Subcutaneous preadipocyte (primary cell): Measurements from ENCODE around the gene TMEM225B. TPM values are rescaled to one million over a fixed set of nuclear protein-coding genes. Genes with fewer than 3 reads are reported as not detected.

Experiments
- total RNA-seq: library from RNA; depleted of rRNA; stranded (reverse); fragments of >200 nt; gene quantifications from 2 replicates; pipeline ENCODE4 v1.2.3, GENCODE V29; 2012

Gene TMEM225B
- total RNA-seq: 0.39 and 0.73 TPM in 2 replicates

GRCh38 chr7:99597762-99598501, at the start of gene TMEM225B:
TMEM225B (plus strand) TSS chr7:99598267; CDS start chr7:99604389, 6,122 bp downstream.

GRCh38 chr7:99551767-99552463, 46.2 kb upstream of the TMEM225B start, which contains the start of gene FAM200A:
FAM200A (minus strand) TSS chr7:99552114; CDS start chr7:99548407, 3,707 bp downstream.

DNA sequence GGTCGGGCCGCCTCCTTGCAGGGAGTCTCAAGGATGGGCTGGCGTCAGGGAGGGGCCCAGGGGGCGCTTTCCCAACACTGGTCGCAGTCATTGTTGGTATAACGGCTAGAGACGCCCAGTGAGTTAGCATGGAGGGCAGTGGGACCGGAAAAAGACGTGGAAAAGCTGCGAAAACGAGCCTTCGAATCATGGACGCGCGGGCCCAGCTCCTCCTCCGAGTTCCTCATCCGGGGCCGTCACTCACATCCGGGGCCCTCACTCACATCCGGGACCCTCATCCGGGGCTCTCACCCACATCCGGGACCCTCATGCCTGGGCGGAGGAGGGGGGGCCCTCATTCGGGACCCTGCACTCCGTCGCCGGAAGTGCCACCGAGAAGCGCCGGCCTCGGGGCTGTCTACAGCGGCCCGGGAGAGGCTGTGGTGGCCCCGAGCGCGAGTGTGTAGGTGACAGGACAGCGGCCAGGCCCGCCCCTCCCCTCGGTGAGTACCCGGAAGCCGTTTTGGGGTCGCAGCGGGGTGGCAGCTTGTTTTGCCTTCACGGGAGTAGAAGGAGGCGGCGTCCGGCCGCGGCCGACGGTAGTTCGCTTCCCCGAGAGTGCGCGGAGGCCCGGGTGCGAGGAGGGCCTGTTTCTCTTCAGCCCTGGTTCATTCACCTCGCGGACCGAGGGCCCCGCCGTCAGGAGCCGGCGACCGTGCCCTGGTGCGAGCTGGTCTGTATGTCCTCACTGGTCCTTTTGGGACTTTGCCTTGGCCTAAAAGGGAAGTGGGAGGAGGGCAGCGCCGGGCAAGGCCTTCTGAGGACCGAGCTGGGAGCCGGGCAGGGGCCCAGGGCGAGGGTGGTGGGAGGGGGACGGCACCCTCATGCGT, 39.5 kb upstream of the TMEM225B start, which contains the start of gene ZNF655:
Gene ZNF655 (plus strand): TSS at position 337 of the 869 bp plus-strand sequence. CDS start 1,918 bp downstream, outside the sequence.

DNA sequence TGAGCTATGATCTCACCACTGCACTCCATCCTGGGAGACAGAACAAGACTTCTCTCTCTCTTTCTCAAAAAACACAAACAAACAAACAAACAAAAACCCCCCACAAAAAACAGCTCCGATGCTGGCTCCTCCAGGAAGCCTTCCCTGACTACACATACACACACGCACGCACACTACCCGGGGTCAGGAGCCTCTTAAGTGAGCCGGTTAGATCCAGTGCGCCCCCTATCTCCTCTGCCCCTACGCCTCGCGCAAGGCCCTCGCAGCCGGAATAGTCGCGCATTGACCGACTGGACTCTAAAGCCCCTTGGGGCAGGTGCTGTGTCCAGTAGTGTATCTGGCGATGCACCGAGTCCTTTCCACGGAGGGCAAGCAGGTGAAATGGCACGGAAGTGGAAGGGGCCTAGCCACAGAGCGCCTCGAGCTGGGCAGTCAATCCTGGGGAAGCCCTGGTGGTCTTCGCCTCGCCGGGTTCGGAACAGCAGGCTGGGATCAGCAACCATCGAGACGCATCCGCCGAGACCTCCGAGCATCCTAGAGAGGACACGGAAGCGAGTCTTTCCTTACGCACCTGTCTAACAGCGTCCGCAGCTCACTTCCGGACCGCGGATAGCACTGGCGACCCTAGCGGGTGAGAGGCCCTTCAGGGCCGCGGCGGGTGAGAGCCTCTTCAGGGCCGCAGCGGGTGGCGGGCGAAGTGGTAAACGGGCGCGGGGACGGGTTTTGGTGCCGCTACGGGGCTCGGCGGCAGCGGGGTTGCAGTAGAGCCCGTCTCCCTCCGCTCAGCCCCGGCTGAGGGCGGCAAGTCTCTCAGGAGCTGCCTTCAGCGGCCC, 18.5 kb downstream of the TMEM225B start, which contains the start of gene ZSCAN25:
Gene ZSCAN25 (plus strand): TSS at position 588 of the 833 bp plus-strand sequence. CDS start 2,661 bp downstream, outside the sequence.

Other genes with a start within 250 kb of the TMEM225B start
- 311 and 344 TPM in 2 replicates for gene ARPC1B, start 223.5 kb upstream of the TMEM225B start, total RNA-seq
- gene PDAP1, start 189.7 kb upstream of the TMEM225B start, total RNA-seq: 39.7 and 40.3 TPM in 2 replicates
- 78.8 and 101 TPM in 2 replicates for gene BUD31, start 189.3 kb upstream of the TMEM225B start, total RNA-seq
- gene PTCD1, start 159.5 kb upstream of the TMEM225B start, total RNA-seq: 7.0 and 8.6 TPM in 2 replicates
- 31.6 and 46.7 TPM in 2 replicates for gene CPSF4, start 159.3 kb upstream of the TMEM225B start, total RNA-seq
- gene ATP5MF, start 132.1 kb upstream of the TMEM225B start, total RNA-seq: 325 and 566 TPM in 2 replicates
- 6.6 and 6.8 TPM in 2 replicates for gene ZNF789, start 125.4 kb upstream of the TMEM225B start, total RNA-seq
- 19.5 and 27.2 TPM in 2 replicates for gene ZNF394, start 98.0 kb upstream of the TMEM225B start, total RNA-seq
- 8.8 and 13.1 TPM in 2 replicates for gene ZKSCAN5, start 93.6 kb upstream of the TMEM225B start, total RNA-seq
- gene FAM200A, start 46.2 kb upstream of the TMEM225B start, total RNA-seq: 6.6 and 7.2 TPM in 2 replicates
- gene ZNF655, start 39.6 kb upstream of the TMEM225B start, total RNA-seq: 55.5 and 71.0 TPM in 2 replicates
- 8.8 and 9.2 TPM in 2 replicates for gene ZSCAN25, start 18.7 kb downstream of the TMEM225B start, total RNA-seq
- gene CYP3A5, start 81.7 kb downstream of the TMEM225B start, total RNA-seq: 2.0 and 4.0 TPM in 2 replicates
- gene CYP3A7, start 136.9 kb downstream of the TMEM225B start, total RNA-seq: not detected in 2 replicates
- not detected in 2 replicates for gene CYP3A4, start 185.9 kb downstream of the TMEM225B start, total RNA-seq
- not detected in 2 replicates for gene CYP3A43, start 229.7 kb downstream of the TMEM225B start, total RNA-seq